ENCODE results near the gene APBA3. TPM values are rescaled to one million over a fixed set of nuclear protein-coding genes. Genes with fewer than 3 reads are reported as not detected.

APBA3 gene, protein sequence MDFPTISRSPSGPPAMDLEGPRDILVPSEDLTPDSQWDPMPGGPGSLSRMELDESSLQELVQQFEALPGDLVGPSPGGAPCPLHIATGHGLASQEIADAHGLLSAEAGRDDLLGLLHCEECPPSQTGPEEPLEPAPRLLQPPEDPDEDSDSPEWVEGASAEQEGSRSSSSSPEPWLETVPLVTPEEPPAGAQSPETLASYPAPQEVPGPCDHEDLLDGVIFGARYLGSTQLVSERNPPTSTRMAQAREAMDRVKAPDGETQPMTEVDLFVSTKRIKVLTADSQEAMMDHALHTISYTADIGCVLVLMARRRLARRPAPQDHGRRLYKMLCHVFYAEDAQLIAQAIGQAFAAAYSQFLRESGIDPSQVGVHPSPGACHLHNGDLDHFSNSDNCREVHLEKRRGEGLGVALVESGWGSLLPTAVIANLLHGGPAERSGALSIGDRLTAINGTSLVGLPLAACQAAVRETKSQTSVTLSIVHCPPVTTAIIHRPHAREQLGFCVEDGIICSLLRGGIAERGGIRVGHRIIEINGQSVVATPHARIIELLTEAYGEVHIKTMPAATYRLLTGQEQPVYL
- 10.5 and 16.7 TPM in 2 replicates for total RNA-seq (2014; rRNA removed; shearing (Covaris generic))
- 19.3 and 23.0 TPM in 2 replicates for polyA plus RNA-seq (2015; cell fraction: cytosol; rRNA removed)
- 54.8 and 84.1 TPM in 2 replicates for polyA plus RNA-seq (2015; cell fraction: nucleus; rRNA removed)

DNA sequence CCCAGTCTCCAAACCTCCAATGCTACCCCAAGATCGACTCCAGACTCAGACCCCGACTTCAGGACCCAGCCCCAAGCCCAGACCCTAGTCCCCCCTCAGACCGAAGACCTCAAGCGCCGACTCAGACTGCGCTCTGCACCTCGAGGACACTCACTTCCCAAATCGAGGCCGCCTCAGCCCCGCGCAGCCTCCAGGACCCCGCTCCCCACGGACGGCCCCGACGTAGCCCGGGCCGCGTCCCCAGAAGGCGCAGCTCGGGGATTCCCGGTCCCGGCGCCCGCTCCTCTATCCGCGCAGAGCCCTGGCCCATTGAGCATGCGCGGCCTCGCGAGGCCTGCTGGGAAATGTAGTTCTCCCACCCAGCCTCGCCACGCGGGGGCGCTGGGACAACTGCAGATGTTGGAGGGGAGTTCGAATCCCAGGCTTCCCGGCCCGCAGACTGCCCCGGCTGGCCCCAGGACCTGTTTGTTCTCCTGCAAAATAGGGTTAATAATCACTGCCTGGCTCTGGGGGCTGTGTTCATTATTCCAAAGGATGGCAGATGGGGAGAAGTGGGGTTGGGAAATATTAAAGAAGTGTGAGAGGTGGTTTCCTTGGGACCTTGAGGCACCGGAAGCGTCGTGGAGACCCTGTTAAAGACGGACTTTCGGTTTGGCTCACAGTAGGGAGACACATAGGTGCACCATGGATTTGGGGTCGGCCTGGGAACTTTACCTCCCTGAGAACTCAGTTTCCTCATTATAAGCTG, at the start of gene APBA3:
TSS of gene APBA3 (minus strand) at position 311 of the 748 bp plus-strand sequence. CDS start 1,428 bp downstream, outside the sequence.
- DNase-seq (ENCODE audit: low read depth, low spot score) = peak; percentile 88
- in situ Hi-C loops (cut with HindIII; ENCODE audit: low pct_unique_long_range_greater_than_20kb, low sequenced_read_pairs) = no loop called here

DNA sequence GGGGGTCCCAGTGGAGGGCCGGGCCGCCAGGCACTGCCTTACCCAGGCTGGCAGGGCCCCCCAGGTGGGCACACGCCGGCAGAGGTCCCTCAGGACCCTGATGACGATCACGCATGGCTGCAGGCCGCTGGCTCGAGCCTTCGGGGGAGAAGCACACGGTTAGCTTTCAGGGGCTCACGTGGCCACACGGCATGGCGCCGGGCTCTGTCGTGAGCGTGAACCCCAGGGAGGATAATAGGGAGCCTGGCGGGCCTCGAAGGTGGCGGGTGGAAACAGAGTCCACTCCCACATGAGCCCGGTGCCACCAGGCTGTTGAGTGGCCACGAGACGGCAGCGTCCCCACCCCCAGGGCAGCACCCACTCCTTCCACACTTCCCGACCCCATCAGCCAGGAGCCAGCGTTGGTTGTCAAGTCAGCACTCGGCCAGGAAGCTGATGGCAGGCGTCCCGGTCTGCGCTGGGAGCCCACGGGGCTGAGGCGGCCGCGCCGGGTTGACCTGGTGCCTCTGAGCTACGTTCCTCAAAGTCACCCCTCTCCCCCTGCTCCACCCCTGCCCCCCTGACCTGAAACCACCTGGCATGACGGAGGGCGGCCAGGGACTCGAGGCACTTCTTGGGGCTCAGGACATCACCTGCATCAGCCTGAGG, 49.3 kb upstream of the APBA3 start:
- in situ Hi-C loops (cut with HindIII; ENCODE audit: low pct_unique_long_range_greater_than_20kb, low sequenced_read_pairs) = no loop called here
- no peak for DNase-seq (ENCODE audit: low read depth, low spot score)

- in situ Hi-C loops (cut with HindIII; ENCODE audit: low pct_unique_long_range_greater_than_20kb, low sequenced_read_pairs) = no loop called here
- DNase-seq (ENCODE audit: low read depth, low spot score) = no peak
Observed at GRCh38 chr19:3809881-3810707, 48.6 kb upstream of the APBA3 start.

DNA sequence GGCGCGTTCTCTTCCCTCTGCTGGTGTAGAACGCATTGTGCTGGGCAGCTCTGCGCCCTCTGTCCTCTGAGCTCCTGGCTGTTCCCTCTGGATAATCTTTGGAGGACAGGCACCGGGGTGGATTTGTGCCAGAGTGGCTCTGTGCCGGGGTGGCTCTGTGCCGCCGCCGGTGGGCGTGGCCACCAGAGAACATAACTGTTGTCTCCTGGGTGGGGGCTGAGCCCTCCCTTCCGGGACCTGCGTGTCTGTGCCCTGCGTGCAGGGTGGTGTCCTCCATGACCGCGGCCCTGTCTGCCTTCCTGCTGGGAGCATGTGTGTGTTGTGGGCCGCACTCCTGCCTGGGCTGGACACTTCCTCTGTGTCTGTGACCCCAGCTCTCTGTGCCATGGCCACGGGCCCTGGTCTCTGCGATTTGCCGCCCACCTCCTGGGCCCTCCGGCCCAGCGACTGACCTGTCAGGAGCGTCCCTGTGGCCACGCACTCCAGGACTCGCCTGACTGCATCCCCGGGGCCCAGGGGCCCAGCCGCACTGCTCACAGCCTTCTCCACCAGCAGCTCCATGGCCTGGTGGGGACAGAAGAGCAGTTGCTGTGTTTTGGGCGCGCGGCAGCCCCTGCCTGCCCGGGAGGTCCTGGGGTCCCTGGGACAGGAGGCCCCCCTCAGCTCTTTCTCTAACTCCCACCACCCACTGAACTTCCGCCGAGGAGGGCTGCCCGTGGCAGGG, 47.1 kb upstream of the APBA3 start:
- no peak for DNase-seq (ENCODE audit: low read depth, low spot score)
- in situ Hi-C loops (cut with HindIII; ENCODE audit: low pct_unique_long_range_greater_than_20kb, low sequenced_read_pairs) = no loop called here

DNA sequence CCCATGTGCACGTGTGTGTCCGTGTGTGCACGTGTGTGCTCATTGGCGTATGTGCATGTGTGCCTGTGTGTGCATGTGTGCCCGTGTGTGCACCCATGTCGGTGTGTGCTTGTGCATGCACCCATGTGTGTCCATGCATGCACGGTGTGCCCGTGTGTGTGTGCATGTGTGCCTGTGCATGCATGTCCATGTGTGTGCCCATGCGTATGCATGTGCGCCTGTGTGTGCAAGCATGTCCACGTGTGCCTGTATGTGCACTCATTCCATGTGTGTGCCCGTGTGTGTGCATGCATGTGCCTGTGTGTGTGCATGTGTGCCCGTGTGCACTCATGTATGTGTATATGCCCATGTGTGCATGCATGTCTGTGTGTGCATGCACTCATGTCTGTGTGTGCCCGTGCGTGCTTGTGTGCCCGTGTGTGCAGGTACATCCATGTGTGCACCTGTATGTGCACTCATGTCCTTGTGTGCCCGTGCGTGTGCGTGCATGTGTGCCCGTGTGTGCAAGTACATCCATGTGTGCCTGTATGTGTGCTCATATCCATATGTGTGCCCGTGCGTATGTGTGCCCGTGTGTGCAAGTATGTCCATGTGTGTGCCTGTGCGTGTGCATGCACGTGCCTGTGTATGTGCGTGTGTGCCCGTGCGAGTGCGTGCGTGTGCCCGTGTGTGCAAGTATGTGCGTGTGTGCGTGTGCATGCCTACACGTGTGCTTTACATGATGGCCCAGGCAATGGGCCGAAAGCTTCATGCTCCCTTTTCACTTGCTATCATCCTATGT, 46.3 kb upstream of the APBA3 start:
- in situ Hi-C loops (cut with HindIII; ENCODE audit: low pct_unique_long_range_greater_than_20kb, low sequenced_read_pairs) = no loop called here
- no peak for DNase-seq (ENCODE audit: low read depth, low spot score)

- DNase-seq (ENCODE audit: low read depth, low spot score) = no peak
- in situ Hi-C loops (cut with HindIII; ENCODE audit: low pct_unique_long_range_greater_than_20kb, low sequenced_read_pairs) = no loop called here
Observed at GRCh38 chr19:3807131-3807480, 45.6 kb upstream of the APBA3 start.

DNA sequence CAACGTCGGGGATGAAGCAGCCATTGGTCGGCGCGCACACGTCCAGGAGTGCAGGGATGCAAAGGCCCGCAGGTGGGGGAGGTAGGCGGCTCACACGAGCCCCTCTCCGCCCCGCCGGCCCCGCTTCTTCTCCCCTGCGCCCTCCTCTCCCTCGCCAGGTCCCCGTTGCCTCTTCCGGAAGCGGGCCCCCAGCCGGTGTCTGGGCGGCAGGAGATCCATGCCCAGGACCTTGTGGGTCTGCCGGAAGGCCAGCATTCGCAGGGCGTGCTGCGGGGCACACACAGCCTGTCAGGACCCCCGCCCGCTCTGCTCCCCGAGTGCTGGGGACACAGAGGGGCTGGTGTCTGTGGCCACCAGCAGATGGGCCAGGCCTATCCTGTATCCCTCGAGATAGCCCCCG, 44.4 kb upstream of the APBA3 start:
- in situ Hi-C loops (cut with HindIII; ENCODE audit: low pct_unique_long_range_greater_than_20kb, low sequenced_read_pairs) = no loop called here
- no peak for DNase-seq (ENCODE audit: low read depth, low spot score)

DNA sequence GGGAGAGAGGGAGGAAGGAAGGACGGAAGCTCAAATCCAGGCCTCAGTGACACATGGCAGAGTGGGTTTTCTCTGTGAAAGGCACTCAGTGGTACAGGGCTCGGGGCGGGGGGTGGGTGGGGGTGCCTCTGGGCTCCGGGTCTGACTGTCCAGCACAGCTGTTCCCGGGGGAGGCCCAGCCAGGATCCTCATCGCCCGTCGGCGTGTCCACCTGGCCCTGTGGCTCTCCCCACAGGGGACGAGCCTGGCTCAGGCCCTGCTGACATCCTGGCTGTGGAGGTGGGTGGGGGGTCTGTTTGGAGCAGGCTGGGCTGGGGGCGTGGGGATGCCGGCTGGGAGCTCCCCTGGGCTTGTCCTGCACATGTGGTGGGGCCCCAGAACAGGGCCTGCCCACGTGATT, 42.9 kb upstream of the APBA3 start:
- in situ Hi-C loops (cut with HindIII; ENCODE audit: low pct_unique_long_range_greater_than_20kb, low sequenced_read_pairs) = no loop called here
- DNase-seq (ENCODE audit: low read depth, low spot score) = no peak

DNA sequence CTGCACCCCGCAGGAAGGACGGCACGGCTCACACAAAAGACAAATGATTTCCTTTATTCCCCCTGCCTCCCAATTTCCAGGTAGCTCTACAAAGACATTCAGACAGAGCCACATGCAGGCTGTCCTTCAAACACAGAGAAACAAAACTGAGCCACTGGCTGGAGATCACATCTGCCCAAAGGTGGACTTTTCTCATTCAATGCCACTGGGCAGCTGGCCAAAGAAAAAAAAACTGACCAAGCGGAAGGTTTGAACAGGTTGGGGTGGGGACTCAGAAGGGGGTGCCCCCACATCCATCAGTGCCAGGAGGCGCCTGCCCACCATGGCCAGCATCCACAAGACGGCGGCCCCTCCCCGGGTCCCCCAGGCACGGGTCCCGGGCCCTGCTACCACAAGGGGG, 42.5 kb upstream of the APBA3 start:
- no peak for DNase-seq (ENCODE audit: low read depth, low spot score)
- in situ Hi-C loops (cut with HindIII; ENCODE audit: low pct_unique_long_range_greater_than_20kb, low sequenced_read_pairs) = no loop called here

DNA sequence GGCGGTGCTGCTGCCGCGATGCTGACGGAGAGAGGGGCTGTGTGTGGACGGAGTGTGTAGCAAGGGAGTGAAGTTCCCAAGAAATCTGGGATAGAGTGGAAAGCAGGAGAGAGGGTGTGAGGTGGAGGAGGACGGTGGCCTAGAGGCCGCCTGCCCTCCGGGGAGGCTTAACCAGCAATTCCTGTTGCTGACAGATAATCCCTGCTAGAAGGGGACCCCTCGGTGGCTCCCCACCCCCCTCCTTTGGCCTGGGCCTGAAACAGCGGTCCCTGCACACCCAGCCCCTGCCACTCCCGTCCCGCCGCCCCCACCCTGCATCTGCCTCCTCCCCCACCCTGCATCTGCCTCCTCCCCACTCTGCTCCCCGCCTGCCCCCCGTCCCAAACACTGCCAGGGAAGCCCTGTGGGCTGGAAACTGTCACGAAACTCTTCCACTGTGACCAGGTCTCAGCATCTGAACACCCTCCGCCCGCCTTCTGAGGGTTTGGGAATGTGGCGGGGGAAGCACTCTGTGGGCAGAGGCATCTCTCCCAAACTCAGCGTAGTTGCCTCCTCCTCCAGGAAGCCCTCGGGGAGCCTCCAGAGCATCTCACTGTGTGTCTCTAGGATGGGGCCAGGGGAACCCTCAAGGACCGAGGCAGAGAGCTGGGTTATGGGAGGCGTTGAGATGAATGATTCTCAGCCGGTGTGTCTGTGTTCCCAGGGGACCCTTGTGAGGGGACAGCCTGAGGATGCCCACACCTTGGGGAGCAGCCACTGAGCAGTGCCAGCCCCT, 41.8 kb upstream of the APBA3 start:
- in situ Hi-C loops (cut with HindIII; ENCODE audit: low pct_unique_long_range_greater_than_20kb, low sequenced_read_pairs) = no loop called here
- DNase-seq (ENCODE audit: low read depth, low spot score) = no peak

DNA sequence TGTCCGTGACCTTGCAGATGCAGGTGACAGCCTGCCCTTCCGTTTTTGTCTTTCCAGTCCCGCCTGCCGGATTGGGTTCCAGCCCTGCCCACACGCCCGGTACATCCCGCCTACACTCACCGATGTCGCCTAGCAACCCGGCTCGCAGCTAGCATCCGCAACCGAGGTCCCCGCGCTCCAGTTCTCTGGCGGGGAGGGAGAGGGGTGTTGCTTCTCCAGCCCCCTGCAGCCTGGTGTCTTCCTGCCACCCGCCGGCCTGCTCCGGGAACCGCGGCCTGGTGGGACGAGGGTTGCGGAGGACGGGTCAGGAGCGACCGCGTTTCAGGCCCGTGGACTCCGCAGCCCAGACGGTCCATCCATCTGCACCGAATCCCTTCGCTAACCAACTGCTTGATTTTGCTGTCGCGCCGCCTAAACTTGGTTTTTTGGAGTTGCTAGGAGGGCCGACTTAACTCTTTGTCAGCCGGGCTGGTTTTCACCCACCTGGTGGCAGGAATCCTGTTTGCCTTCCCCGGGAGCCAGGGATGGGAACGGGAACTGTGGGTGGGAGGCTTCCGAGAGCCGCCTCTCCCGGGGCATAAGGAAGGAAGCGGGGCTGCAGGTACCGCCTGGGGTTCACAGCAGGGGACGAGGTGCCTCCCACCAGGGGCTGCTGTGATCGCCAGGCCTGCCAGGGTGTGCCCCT, 40.1 kb upstream of the APBA3 start:
- in situ Hi-C loops (cut with HindIII; ENCODE audit: low pct_unique_long_range_greater_than_20kb, low sequenced_read_pairs) = no loop called here

GRCh38 chr19:3800996-3801395, 39.5 kb upstream of the APBA3 start:
- DNase-seq (ENCODE audit: low read depth, low spot score) = no peak
- in situ Hi-C loops (cut with HindIII; ENCODE audit: low pct_unique_long_range_greater_than_20kb, low sequenced_read_pairs) = no loop called here

More for the DNA sequence above, 40.1 kb upstream of the APBA3 start:
- DNase-seq (ENCODE audit: low read depth, low spot score) = no peak

- in situ Hi-C loops (cut with HindIII; ENCODE audit: low pct_unique_long_range_greater_than_20kb, low sequenced_read_pairs) = no loop called here
- no peak for DNase-seq (ENCODE audit: low read depth, low spot score)
Observed at GRCh38 chr19:3798137-3798536, 36.6 kb upstream of the APBA3 start.

DNA sequence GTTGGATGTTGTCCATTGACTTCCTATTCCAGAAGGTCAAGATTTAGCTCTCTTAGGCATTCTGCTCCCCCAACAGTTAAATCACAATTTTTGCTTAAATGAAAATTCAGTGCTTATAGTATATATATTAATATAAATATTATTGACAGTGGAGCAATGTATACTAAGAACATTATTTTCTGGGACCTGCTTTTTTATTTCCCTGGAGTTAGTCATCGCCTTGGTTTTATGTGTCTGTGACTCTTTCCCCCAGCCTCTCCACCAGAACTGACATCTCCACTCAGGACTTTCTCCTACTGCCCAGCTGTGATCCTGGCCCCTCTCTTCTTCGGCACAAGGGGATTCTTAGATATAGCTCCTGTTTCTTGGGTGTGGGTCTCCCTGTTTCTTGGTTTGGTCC, 34.9 kb upstream of the APBA3 start:
- no peak for DNase-seq (ENCODE audit: low read depth, low spot score)
- in situ Hi-C loops (cut with HindIII; ENCODE audit: low pct_unique_long_range_greater_than_20kb, low sequenced_read_pairs) = no loop called here

DNA sequence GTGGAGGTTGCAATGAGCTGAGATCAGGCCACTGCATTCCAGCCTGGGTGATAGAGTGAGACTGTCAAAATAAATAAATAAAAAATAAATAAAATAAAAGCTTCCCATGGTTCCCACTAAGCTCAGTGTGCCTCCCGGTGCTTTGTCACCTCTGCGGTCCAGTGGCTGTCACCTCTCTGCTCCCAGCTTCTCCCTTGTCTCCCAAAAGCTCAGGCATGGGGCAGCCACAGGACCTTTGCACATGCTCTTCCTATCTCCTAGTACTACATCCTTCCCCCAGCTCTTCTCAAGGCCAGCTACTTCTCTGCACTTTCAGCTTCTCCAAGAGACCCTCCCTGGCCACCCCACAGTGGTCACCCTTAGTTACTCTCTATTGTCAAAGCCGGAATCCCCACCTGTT, 32.3 kb upstream of the APBA3 start:
- in situ Hi-C loops (cut with HindIII; ENCODE audit: low pct_unique_long_range_greater_than_20kb, low sequenced_read_pairs) = no loop called here
- no peak for DNase-seq (ENCODE audit: low read depth, low spot score)
